Prostate gland (tissue), 2 donors: ENCODE results near the gene CHST5. TPM values are rescaled to one million over a fixed set of nuclear protein-coding genes. Genes with fewer than 3 reads are reported as not detected.

Source experiments
- DNase-seq: peaks from one replicate; pipeline ENCODE4 v3.0.0-alpha.2; 2019; ENCODE audit warnings: low spot score
- H3K27ac ChIP-seq, 2 donors: fragments of 200-600 bp; sonication (generic); 2 replicates each; pipeline ENCODE4 v1.5.1; 2017 to 2019
- H3K27me3 ChIP-seq: fragments of 200-600 bp; sonication (generic); replicated peaks from 2 replicates; pipeline ENCODE4 v1.5.1; 2019; ENCODE audit not compliant: insufficient read depth
- H3K36me3 ChIP-seq, 2 donors: fragments of 200-600 bp; sonication (generic); 1 replicate in 1 of 2; 2 replicates in 1 of 2; pipeline versions ENCODE4 v1.5.1 to v1.8.1; 2017 to 2019
- H3K4me1 ChIP-seq: fragments of 200-600 bp; sonication (generic); replicated peaks from 2 replicates; pipeline ENCODE4 v1.5.1; 2019
- H3K4me3 ChIP-seq, 2 donors: fragments of 200-600 bp; sonication (generic); 2 replicates each; pipeline ENCODE4 v1.5.1; 2017 to 2019
- H3K9me3 ChIP-seq: fragments of 200-600 bp; sonication (generic); 2 replicates; pipeline ENCODE4 v1.5.1; 2017
- CTCF ChIP-seq, 4 experiments: fragments of 200-600 bp in 2 of 4; fragments of 450-650 bp in 2 of 4; sonication (generic) in 2 of 4; IDR thresholded peaks; 1 replicate in 3 of 4; 2 replicates in 1 of 4; pipeline ENCODE4 v1.5.1; 2016 to 2019; ENCODE audit warnings: antibody characterized with exemption in 4 of 4, mild to moderate bottlenecking in 2 of 4, moderate library complexity in 2 of 4
- POLR2A ChIP-seq: fragments of 450-650 bp; IDR thresholded peaks from one replicate; pipeline ENCODE4 v1.6.1; 2016; ENCODE audit warnings: antibody characterized with exemption, mild to moderate bottlenecking
- POLR2AphosphoS5 ChIP-seq: sonication (generic); formaldehyde crosslinking; IDR thresholded peaks from one replicate; pipeline ENCODE4 v1.6.1; 2017; ENCODE audit warnings: antibody characterized with exemption
- WGBS: methylation state at CpG from one replicate; pipeline ENCODE4 v1.1.5; 2018; 5-methylcytosine and 5-hydroxymethylcytosine counted together
- intact Hi-C: fragments of 100-400 bp; cut with DNase I; formaldehyde crosslinking; loops from one replicate; pipeline ENCODE4 v1.14.2; 2022
- total RNA-seq, 2 donors: library from RNA; depleted of rRNA; stranded (reverse); fragments of >200 nt; gene quantifications; one replicate each; pipeline ENCODE4 v1.1.0, GENCODE V29; 2016

Gene CHST5
- total RNA-seq, 2 donors from 2014 or later: 0.23 TPM; not detected in 1

GRCh38 chr16:75485230-75486013 lies 50.5 kb downstream of the CHST5 start:
- WGBS: 65% methylated on average over 7 of the region's 7 CpGs
- Histone ChIP-seq H3K27me3 (no peaks in the 10 kb centered on the region), H3K4me1 (no peaks in the 10 kb centered on the region), H3K9me3 (no peaks in the 10 kb centered on the region), H3K27ac (no peak overlapping the region), H3K36me3 (no peaks in the 10 kb centered on the region), H3K4me3 (no peak overlapping the region)
- DNase-seq: no peak
- no peak for TF ChIP-seq CTCF (IDR thresholded peaks at IDR 0.05)
- no peak for TF ChIP-seq POLR2AphosphoS5
- TF ChIP-seq POLR2A: no peak
- intact Hi-C loops: no loop called here

GRCh38 chr16:75483222-75483621 lies 52.7 kb downstream of the CHST5 start:
- DNase-seq: peak; percentile 33
- WGBS: 45% methylated on average over 2 of the region's 2 CpGs
- Histone ChIP-seq H3K36me3 (no peaks in the 10 kb centered on the region), H3K4me3 (no peak overlapping the region), H3K9me3 (no peaks in the 10 kb centered on the region), H3K27ac (no peak overlapping the region), H3K27me3 (no peaks in the 10 kb centered on the region), H3K4me1 (no peaks in the 10 kb centered on the region)
- intact Hi-C loops: no loop called here
- TF ChIP-seq POLR2A (no peak), CTCF (IDR thresholded peaks at IDR 0.05) (no peak), POLR2AphosphoS5 (peak; percentile 31)

GRCh38 chr16:75482434-75483205 lies 53.3 kb downstream of the CHST5 start:
- WGBS: 77% methylated on average over 14 of the region's 14 CpGs
- no peaks in the 10 kb centered on the region for H3K27me3 ChIP-seq
- H3K9me3 ChIP-seq: no peaks in the 10 kb centered on the region
- no peak overlapping the region for H3K4me3 ChIP-seq
- no peaks in the 10 kb centered on the region for H3K36me3 ChIP-seq
- DNase-seq: no peak
- H3K4me1 ChIP-seq: no peaks in the 10 kb centered on the region
- TF ChIP-seq POLR2AphosphoS5 (no peak), POLR2A (no peak), CTCF (IDR thresholded peaks at IDR 0.05) (no peak)
- intact Hi-C loops: no loop called here
- H3K27ac ChIP-seq: no peak overlapping the region

GRCh38 chr16:75481475-75481874 lies 54.4 kb downstream of the CHST5 start:
- intact Hi-C loops: no loop called here
- WGBS: 90% methylated on average over 7 of the region's 7 CpGs

More at GRCh38 chr16:75481475-75481874, 54.4 kb downstream of the CHST5 start:
- Histone ChIP-seq H3K36me3 (no peaks in the 10 kb centered on the region), H3K4me3 (no peak overlapping the region), H3K4me1 (no peaks in the 10 kb centered on the region), H3K27ac (no peak overlapping the region), H3K9me3 (no peaks in the 10 kb centered on the region), H3K27me3 (no peaks in the 10 kb centered on the region)
- TF ChIP-seq POLR2AphosphoS5 (no peak), CTCF (IDR thresholded peaks at IDR 0.05) (no peak)
- DNase-seq: no peak
